IgD-negative memory B cell (primary cell): Measurements from ENCODE around the gene PCDHB6. TPM values are rescaled to one million over a fixed set of nuclear protein-coding genes. Genes with fewer than 3 reads are reported as not detected.
"Not testable (repeated sequence)": the region's sequence is repeated elsewhere in the genome, so short reads cannot be mapped to it uniquely, and the experiment has no call there.

Experiments
- H3K27ac Mint-ChIP-seq, 3 donors: one replicate each; pipeline ENCODE4 v1.8.0; 2020 to 2022; ENCODE audit warnings: mild to moderate bottlenecking in 3 of 3, mixed read lengths in 3 of 3, moderate library complexity in 1 of 3
- H3K27me3 Mint-ChIP-seq: one replicate; pipeline ENCODE4 v1.8.0; 2021; ENCODE audit warnings: mixed read lengths
- H3K36me3 Mint-ChIP-seq: one replicate; pipeline ENCODE4 v1.8.0; 2020; ENCODE audit warnings: mild to moderate bottlenecking, mixed read lengths
- H3K4me1 Mint-ChIP-seq, 3 donors: one replicate each; pipeline ENCODE4 v1.8.0; 2020 to 2022; ENCODE audit warnings: mixed read lengths in 3 of 3, mild to moderate bottlenecking in 1 of 3
- H3K4me3 Mint-ChIP-seq, 4 donors: one replicate each; pipeline ENCODE4 v1.8.0; 2020 to 2022; ENCODE audit warnings: mild to moderate bottlenecking in 4 of 4, mixed read lengths in 4 of 4, moderate library complexity in 3 of 4
- H3K9me3 Mint-ChIP-seq, 3 donors: one replicate each; pipeline ENCODE4 v1.8.0; 2020 to 2021; ENCODE audit warnings: mixed read lengths in 3 of 3, mild to moderate bottlenecking in 1 of 3
- polyA plus RNA-seq: library from polyadenylated mRNA; unstranded; fragments of 300-500 nt; fragmentation: Illumina TruSeq; gene quantifications from one replicate; pipeline ENCODE4 v1.2.3, GENCODE V29; 2021

Gene PCDHB6
- polyA plus RNA-seq, 1 donor from 2014 or later, result not detected

DNA sequence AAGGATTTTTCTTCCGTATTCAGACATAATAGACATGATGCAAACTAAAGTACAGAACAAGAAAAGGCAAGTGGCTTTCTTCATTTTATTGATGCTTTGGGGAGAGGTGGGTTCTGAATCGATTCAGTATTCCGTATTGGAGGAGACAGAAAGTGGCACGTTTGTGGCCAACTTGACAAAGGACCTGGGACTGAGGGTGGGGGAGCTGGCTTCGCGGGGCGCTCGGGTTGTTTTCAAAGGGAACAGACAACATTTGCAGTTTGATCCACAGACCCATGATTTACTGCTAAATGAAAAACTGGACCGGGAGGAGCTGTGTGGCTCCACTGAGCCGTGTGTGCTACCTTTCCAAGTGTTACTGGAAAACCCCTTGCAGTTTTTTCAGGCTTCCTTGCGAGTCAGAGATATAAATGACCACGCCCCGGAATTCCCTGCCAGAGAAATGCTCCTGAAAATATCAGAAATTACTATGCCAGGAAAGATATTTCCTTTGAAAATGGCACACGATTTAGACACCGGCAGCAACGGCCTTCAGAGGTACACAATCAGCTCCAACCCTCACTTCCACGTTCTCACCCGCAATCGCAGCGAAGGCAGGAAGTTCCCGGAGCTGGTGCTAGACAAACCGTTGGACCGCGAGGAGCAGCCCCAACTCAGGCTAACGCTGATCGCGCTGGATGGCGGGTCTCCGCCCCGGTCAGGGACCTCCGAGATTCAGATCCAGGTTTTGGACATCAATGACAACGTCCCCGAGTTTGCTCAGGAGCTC is 551 bp downstream of the PCDHB6 start:
- H3K4me3 Mint-ChIP-seq, result peak overlapping the region in 3 of 4 donors; percentile 37 to 79 (median 71)
- H3K9me3 Mint-ChIP-seq, result peaks cover 4 to 21% (median 7%) of the 10 kb centered on the region in 3 donors
- peaks cover 10% of the 10 kb centered on the region for H3K27me3 Mint-ChIP-seq
- peak overlapping the region in 1 of 3 donors; percentile 72 for H3K27ac Mint-ChIP-seq
- H3K36me3 Mint-ChIP-seq, result no peaks in the 10 kb centered on the region
- peaks cover 3 to 5% (median 4%) of the 10 kb centered on the region in 3 donors for H3K4me1 Mint-ChIP-seq

- peaks cover 4 to 22% (median 7%) of the 10 kb centered on the region in 3 donors for H3K9me3 Mint-ChIP-seq
- H3K36me3 Mint-ChIP-seq, result no peaks in the 10 kb centered on the region
- H3K4me1 Mint-ChIP-seq, result peaks cover 4 to 5% (median 4%) of the 10 kb centered on the region in 3 donors
- H3K27ac Mint-ChIP-seq, result no peak overlapping the region
- H3K4me3 Mint-ChIP-seq, result peak overlapping the region in 1 of 4 donors; percentile 18
- peaks cover 13% of the 10 kb centered on the region for H3K27me3 Mint-ChIP-seq
These were observed 1.1 kb downstream of the PCDHB6 start for GRCh38 chr5:141150993-141151325.

DNA sequence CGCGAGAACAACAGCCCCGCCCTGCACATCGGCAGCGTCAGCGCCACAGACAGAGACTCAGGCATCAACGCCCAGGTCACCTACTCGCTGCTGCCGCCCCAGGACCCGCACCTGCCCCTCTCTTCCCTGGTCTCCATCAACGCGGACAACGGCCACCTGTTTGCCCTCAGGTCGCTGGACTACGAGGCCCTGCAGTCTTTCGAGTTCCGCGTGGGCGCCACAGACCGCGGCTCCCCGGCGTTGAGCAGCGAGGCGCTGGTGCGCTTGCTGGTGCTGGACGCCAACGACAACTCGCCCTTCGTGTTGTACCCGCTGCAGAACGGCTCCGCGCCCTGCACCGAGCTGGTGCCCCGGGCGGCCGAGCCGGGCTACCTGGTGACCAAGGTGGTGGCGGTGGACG is 1.8 kb downstream of the PCDHB6 start:
- not testable (repeated sequence) for H3K4me1 Mint-ChIP-seq, H3K4me3 Mint-ChIP-seq, H3K27ac Mint-ChIP-seq, H3K36me3 Mint-ChIP-seq
- Mint-ChIP-seq H3K9me3 (peaks cover 4 to 26% (median 11%) of the 10 kb centered on the region in 3 donors), H3K27me3 (peaks cover 13% of the 10 kb centered on the region)

GRCh38 chr5:141152096-141152495 is 2.2 kb downstream of the PCDHB6 start:
- not testable (repeated sequence) for H3K4me1 Mint-ChIP-seq, H3K27ac Mint-ChIP-seq, H3K36me3 Mint-ChIP-seq, H3K4me3 Mint-ChIP-seq
- H3K27me3 Mint-ChIP-seq, result peaks cover 13% of the 10 kb centered on the region
- H3K9me3 Mint-ChIP-seq, result peaks cover 4 to 26% (median 11%) of the 10 kb centered on the region in 3 donors

- Mint-ChIP-seq H3K4me3 (no peak overlapping the region), H3K4me1 (peaks cover 0 to 3% (median 0%) of the 10 kb centered on the region in 3 donors), H3K27ac (no peak overlapping the region), H3K9me3 (peaks cover 4 to 20% (median 10%) of the 10 kb centered on the region in 3 donors), H3K27me3 (peaks cover 10% of the 10 kb centered on the region), H3K36me3 (no peaks in the 10 kb centered on the region)
These were observed 5.9 kb downstream of the PCDHB6 start for GRCh38 chr5:141155540-141156374.

DNA sequence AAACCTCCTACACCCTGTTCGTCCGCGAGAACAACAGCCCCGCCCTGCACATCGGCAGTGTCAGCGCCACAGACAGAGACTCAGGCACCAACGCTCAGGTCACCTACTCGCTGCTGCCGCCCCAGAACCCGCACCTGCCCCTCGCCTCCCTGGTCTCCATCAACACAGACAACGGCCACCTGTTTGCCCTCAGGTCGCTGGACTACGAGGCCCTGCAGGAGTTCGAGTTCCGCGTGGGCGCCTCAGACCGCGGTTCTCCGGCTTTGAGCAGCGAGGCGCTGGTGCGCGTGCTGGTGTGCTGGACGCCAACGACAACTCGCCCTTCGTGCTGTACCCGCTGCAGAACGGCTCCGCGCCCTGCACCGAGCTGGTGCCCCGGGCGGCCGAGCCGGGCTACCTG is 7.5 kb downstream of the PCDHB6 start:
- H3K36me3 Mint-ChIP-seq, H3K27ac Mint-ChIP-seq, H3K4me1 Mint-ChIP-seq, H3K27me3 Mint-ChIP-seq, H3K4me3 Mint-ChIP-seq: not testable (repeated sequence)
- peaks cover 4 to 14% (median 10%) of the 10 kb centered on the region in 3 donors for H3K9me3 Mint-ChIP-seq

GRCh38 chr5:141157901-141158300 is 8.0 kb downstream of the PCDHB6 start:
- H3K36me3 Mint-ChIP-seq, H3K27ac Mint-ChIP-seq, H3K4me1 Mint-ChIP-seq, H3K4me3 Mint-ChIP-seq, H3K27me3 Mint-ChIP-seq: not testable (repeated sequence)
- H3K9me3 Mint-ChIP-seq, result peaks cover 4 to 15% (median 10%) of the 10 kb centered on the region in 3 donors

- Mint-ChIP-seq H3K4me1 (peaks cover 0 to 2% (median 0%) of the 10 kb centered on the region in 3 donors), H3K36me3 (peaks cover 2% of the 10 kb centered on the region), H3K9me3 (peaks cover 2 to 11% (median 4%) of the 10 kb centered on the region in 3 donors), H3K27ac (no peak within 1 kb of the TSS), H3K4me3 (no peak within 1 kb of the TSS), H3K27me3 (peaks cover 14% of the 10 kb centered on the region)
These were observed 22.7 kb downstream of the PCDHB6 start, which contains the start of gene PCDHB7 for GRCh38 chr5:141172381-141173204. TSS of gene PCDHB7 (plus strand) at chr5:141172644. CDS start at chr5:141172836, 192 bp downstream.

GRCh38 chr5:141174291-141175104 is 24.6 kb downstream of the PCDHB6 start:
- H3K9me3 Mint-ChIP-seq, H3K27ac Mint-ChIP-seq, H3K4me1 Mint-ChIP-seq, H3K36me3 Mint-ChIP-seq, H3K27me3 Mint-ChIP-seq, H3K4me3 Mint-ChIP-seq: not testable (repeated sequence)

DNA sequence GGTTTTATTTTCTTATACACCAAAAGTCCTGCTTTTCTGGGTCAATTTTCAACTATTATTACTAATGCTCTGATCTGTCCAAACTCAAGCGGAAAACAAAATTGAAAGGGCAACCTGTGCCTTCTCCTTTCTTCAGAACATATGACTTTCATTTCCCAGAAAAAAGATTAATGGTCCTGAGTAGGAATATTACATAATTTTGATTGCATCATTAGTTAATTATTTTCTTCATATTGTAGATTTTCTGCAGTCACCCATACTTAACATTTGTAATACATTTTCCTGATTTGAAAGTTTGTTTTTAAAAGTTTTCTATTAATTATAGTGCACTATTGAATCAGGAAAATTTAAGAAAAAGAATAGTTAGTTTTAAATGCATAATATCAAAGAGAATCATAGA is 26.1 kb downstream of the PCDHB6 start:
- peaks cover 0 to 2% (median 0%) of the 10 kb centered on the region in 3 donors for H3K4me1 Mint-ChIP-seq
- H3K4me3 Mint-ChIP-seq, result no peak overlapping the region
- no peak overlapping the region for H3K27ac Mint-ChIP-seq
- peaks cover 8% of the 10 kb centered on the region for H3K27me3 Mint-ChIP-seq
- H3K36me3 Mint-ChIP-seq, result no peaks in the 10 kb centered on the region
- peaks cover 0 to 4% (median 2%) of the 10 kb centered on the region in 3 donors for H3K9me3 Mint-ChIP-seq

DNA sequence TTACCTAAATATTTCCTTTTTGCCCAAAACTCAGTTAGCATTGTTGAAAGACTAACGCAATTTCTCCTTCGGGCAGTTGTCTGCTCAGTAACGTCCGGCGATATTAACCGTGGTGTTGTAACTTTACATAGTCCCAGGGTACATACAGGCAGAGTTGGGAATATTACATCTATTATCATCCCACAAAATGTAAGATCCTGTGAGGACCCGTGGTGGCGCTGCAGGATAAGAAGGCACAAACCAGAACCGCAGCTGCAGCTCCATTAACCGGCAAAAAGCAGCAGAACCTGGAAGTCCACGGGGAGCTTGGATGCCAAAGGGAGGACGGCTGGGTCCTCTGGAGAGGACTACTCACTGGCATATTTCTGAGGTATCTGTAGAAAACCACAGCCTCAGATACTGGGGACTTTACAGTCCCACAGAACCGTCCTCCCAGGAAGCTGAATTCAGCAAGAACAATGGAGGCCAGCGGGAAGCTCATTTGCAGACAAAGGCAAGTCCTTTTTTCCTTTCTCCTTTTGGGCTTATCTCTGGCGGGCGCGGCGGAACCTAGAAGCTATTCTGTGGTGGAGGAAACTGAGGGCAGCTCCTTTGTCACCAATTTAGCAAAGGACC is 27.8 kb downstream of the PCDHB6 start, which contains the start of gene PCDHB8:
TSS of gene PCDHB8 (plus strand) at position 214 of the 615 bp plus-strand sequence. CDS start at position 459, 245 bp downstream.
- not testable (repeated sequence) for H3K9me3 Mint-ChIP-seq, H3K36me3 Mint-ChIP-seq, H3K4me3 Mint-ChIP-seq, H3K4me1 Mint-ChIP-seq, H3K27ac Mint-ChIP-seq
- H3K27me3 Mint-ChIP-seq, result peaks cover 17% of the 10 kb centered on the region

GRCh38 chr5:141179371-141179770 is 29.5 kb downstream of the PCDHB6 start:
- not testable (repeated sequence) for H3K36me3 Mint-ChIP-seq, H3K4me1 Mint-ChIP-seq, H3K4me3 Mint-ChIP-seq, H3K27ac Mint-ChIP-seq
- H3K27me3 Mint-ChIP-seq, result peaks cover 17% of the 10 kb centered on the region
- H3K9me3 Mint-ChIP-seq, result peaks cover 1 to 14% (median 12%) of the 10 kb centered on the region in 3 donors

DNA sequence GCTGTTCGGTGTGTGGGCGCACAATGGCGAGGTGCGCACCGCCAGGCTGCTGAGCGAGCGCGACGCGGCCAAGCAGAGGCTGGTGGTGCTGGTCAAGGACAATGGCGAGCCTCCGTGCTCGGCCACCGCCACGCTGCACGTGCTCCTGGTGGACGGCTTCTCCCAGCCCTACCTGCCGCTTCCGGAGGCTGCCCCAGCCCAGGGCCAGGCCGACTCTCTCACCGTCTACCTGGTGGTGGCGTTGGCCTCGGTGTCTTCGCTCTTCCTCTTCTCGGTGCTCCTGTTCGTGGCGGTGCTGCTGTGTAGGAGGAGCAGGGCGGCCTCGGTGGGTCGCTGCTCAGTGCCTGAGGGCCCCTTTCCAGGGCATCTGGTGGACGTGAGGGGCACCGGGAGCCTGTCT is 30.0 kb downstream of the PCDHB6 start:
- Mint-ChIP-seq H3K9me3 (peaks cover 3 to 14% (median 12%) of the 10 kb centered on the region in 3 donors), H3K27me3 (peaks cover 20% of the 10 kb centered on the region)
- not testable (repeated sequence) for H3K4me3 Mint-ChIP-seq, H3K36me3 Mint-ChIP-seq, H3K27ac Mint-ChIP-seq, H3K4me1 Mint-ChIP-seq

DNA sequence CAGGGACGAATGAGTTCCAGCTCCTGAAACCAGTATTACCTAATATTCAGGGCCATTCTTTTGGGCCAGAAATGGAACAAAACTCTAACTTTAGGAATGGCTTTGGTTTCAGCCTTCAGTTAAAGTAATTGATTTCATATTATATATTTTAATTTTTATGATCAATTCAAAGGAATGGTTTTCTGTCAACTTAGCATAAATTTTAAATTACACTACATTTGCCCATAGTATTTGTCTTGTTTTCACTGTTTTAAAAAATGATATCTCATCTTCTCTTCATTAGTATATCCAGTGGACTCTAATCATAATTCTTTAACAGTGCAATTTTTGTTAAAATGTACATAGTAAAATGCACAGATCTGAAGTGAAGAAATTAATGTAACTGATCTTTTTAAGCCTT is 30.5 kb downstream of the PCDHB6 start:
- H3K4me3 Mint-ChIP-seq, result no peak overlapping the region
- no peaks in the 10 kb centered on the region for H3K36me3 Mint-ChIP-seq
- H3K4me1 Mint-ChIP-seq, result no peaks in the 10 kb centered on the region
- H3K27me3 Mint-ChIP-seq, result peaks cover 17% of the 10 kb centered on the region
- H3K9me3 Mint-ChIP-seq, result peaks cover 5 to 14% (median 12%) of the 10 kb centered on the region in 3 donors
- no peak overlapping the region for H3K27ac Mint-ChIP-seq
